Adrenal gland (tissue), 5 donors: ENCODE data around the gene RGS9.

Experiments used
- POLR2A ChIP-seq, 2 donors: fragments of 450-650 bp; IDR thresholded peaks; one replicate each; pipeline ENCODE4 v1.6.1; 2017; ENCODE audit warnings: antibody characterized with exemption in 2 of 2, mild to moderate bottlenecking in 2 of 2, moderate library complexity in 1 of 2
- TF ChIP-seq, protein P1 (sequence below), 6 experiments: fragments of 450-650 bp in 4 of 6; fragments of 200-600 bp in 2 of 6; sonication (generic) in 1 of 6; IDR thresholded peaks; 1 replicate in 5 of 6; 2 replicates in 1 of 6; pipeline versions ENCODE4 v1.5.1 to v1.8.0; 2016 to 2021; ENCODE audit warnings: antibody characterized with exemption in 6 of 6, mild to moderate bottlenecking in 2 of 6, moderate library complexity in 1 of 6
- donor health status: DM: no; HTN: no; CAD: no.

DNA sequence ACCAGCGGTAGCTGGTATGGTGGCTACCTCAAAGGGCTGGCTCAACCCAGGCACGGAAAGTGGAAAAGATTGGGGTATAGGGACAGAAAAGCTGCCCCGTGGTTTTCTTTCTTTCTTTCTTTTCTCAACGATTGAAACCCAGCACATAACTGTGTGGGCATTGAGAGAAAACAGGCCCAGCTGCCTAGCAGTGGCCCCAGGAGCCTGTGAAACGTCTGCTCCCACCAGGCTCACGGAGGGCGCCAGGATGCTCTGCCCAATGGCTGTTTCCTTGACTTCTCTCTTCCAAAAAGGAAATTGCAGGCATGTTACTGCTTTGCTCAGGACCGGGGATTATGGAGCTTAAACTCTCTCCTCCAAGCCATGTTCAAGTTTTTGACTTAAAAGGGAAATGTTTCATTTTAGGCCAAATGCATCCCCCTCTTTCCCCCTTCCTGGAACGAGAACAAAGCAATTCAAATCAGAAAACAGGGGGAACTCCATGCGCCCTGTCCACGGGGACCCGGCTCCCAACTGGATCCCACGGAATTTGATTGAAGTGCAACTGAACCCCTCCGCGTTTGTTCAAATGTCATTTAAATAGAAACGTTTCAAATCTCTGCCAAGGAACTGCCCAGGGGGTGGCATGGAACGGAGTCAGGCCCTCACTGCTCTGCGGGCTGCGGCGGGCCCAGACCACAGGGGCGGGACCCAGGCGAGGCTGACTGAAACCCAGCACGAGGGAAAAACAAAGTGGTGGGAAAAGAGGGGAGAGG, 133.5 kb downstream of the RGS9 start:
- TF ChIP-seq POLR2A (IDR thresholded peaks at IDR 0.05), result no peak
- TF ChIP-seq, protein P1, sequence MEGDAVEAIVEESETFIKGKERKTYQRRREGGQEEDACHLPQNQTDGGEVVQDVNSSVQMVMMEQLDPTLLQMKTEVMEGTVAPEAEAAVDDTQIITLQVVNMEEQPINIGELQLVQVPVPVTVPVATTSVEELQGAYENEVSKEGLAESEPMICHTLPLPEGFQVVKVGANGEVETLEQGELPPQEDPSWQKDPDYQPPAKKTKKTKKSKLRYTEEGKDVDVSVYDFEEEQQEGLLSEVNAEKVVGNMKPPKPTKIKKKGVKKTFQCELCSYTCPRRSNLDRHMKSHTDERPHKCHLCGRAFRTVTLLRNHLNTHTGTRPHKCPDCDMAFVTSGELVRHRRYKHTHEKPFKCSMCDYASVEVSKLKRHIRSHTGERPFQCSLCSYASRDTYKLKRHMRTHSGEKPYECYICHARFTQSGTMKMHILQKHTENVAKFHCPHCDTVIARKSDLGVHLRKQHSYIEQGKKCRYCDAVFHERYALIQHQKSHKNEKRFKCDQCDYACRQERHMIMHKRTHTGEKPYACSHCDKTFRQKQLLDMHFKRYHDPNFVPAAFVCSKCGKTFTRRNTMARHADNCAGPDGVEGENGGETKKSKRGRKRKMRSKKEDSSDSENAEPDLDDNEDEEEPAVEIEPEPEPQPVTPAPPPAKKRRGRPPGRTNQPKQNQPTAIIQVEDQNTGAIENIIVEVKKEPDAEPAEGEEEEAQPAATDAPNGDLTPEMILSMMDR (IDR thresholded peaks at IDR 0.05), result no peak
